Gastroesophageal sphincter (tissue), 4 donors: ENCODE measurements around the gene CCDC51. TPM values are rescaled to one million over a fixed set of nuclear protein-coding genes. Genes with fewer than 3 reads are reported as not detected.

Source experiments
- ATAC-seq: fragments of 150-250 bp; one replicate; pipeline ENCODE4 v1.9.1; 2016; ENCODE audit warnings: mild to moderate bottlenecking, moderate library complexity
- H3K27ac ChIP-seq, 4 donors: fragments of 200-600 bp; sonication (generic) in 3 of 4; 1 replicate in 3 of 4; 2 replicates in 1 of 4; pipeline ENCODE4 v1.5.1; 2016 to 2019
- H3K27me3 ChIP-seq: fragments of 200-600 bp; sonication (generic); one replicate; pipeline ENCODE4 v1.5.1; 2019
- H3K36me3 ChIP-seq, 2 donors: fragments of 200-600 bp; sonication (generic); one replicate each; pipeline ENCODE4 v1.5.1; 2019; ENCODE audit warnings: control low read depth in 1 of 2
- H3K4me1 ChIP-seq, 3 donors: fragments of 200-600 bp; sonication (generic); 1 replicate in 2 of 3; 2 replicates in 1 of 3; pipeline ENCODE4 v1.5.1; 2016 to 2019; ENCODE audit warnings: control low read depth in 2 of 3
- H3K4me3 ChIP-seq, 2 donors: fragments of 200-600 bp; sonication (generic); one replicate each; pipeline ENCODE4 v1.5.1; 2019; ENCODE audit warnings: mild to moderate bottlenecking in 1 of 2, moderate library complexity in 1 of 2
- H3K9me3 ChIP-seq, 3 donors: fragments of 200-600 bp; sonication (generic); one replicate each; pipeline ENCODE4 v1.5.1; 2017 to 2019; ENCODE audit warnings: control low read depth in 2 of 3
- CTCF ChIP-seq, 4 experiments: fragments of 200-600 bp in 2 of 4; fragments of 450-650 bp in 2 of 4; sonication (generic) in 1 of 4; IDR thresholded peaks; one replicate each; pipeline ENCODE4 v1.5.1; 2017 to 2019; ENCODE audit warnings: antibody characterized with exemption in 4 of 4, mild to moderate bottlenecking in 2 of 4, moderate library complexity in 2 of 4
- EP300 ChIP-seq: sonication (generic); formaldehyde crosslinking; IDR thresholded peaks from one replicate; pipeline ENCODE4 v1.6.1; 2017; ENCODE audit warnings: antibody characterized with exemption, mild to moderate bottlenecking
- POLR2A ChIP-seq, 2 donors: fragments of 450-650 bp; IDR thresholded peaks; one replicate each; pipeline ENCODE4 v1.6.1; 2017; ENCODE audit warnings: antibody characterized with exemption in 2 of 2, mild to moderate bottlenecking in 2 of 2, moderate library complexity in 1 of 2
- POLR2AphosphoS5 ChIP-seq: sonication (generic); formaldehyde crosslinking; IDR thresholded peaks from one replicate; pipeline ENCODE4 v1.6.1; 2017; ENCODE audit warnings: antibody characterized with exemption
- WGBS, 2 donors: methylation state at CpG; one replicate each; pipeline ENCODE4 v1.1.5; 2018; ENCODE audit warnings: low coverage in 1 of 2; 5-methylcytosine and 5-hydroxymethylcytosine counted together
- total RNA-seq, 4 donors: library from RNA; depleted of rRNA; stranded (reverse); fragments of >200 nt; gene quantifications; one replicate each; pipeline ENCODE4 v1.1.0, GENCODE V29; 2016

Gene CCDC51
- total RNA-seq, 4 donors from 2014 or later, result 10.2 to 32.6 (median 26.3) TPM

- Histone ChIP-seq H3K4me1 (peaks cover 0 to 14% (median 6%) of the 10 kb centered on the region in 3 donors), H3K9me3 (no peaks in the 10 kb centered on the region), H3K27me3 (no peaks in the 10 kb centered on the region), H3K27ac (no peak overlapping the region), H3K36me3 (peaks cover 0 to 79% of the 10 kb centered on the region in 2 donors), H3K4me3 (no peak overlapping the region)
- TF ChIP-seq POLR2A (IDR thresholded peaks at IDR 0.05), result no peak
- no peak for TF ChIP-seq POLR2AphosphoS5
- TF ChIP-seq CTCF (IDR thresholded peaks at IDR 0.05), result no peak
- no peak for TF ChIP-seq EP300
- no peak for ATAC-seq
- 81 to 100% methylated on average over 1 to 3 of the region's 3 CpGs for WGBS, 2 donors
Measured at GRCh38 chr3:48460517-48460902, 20.6 kb upstream of the CCDC51 start.

DNA sequence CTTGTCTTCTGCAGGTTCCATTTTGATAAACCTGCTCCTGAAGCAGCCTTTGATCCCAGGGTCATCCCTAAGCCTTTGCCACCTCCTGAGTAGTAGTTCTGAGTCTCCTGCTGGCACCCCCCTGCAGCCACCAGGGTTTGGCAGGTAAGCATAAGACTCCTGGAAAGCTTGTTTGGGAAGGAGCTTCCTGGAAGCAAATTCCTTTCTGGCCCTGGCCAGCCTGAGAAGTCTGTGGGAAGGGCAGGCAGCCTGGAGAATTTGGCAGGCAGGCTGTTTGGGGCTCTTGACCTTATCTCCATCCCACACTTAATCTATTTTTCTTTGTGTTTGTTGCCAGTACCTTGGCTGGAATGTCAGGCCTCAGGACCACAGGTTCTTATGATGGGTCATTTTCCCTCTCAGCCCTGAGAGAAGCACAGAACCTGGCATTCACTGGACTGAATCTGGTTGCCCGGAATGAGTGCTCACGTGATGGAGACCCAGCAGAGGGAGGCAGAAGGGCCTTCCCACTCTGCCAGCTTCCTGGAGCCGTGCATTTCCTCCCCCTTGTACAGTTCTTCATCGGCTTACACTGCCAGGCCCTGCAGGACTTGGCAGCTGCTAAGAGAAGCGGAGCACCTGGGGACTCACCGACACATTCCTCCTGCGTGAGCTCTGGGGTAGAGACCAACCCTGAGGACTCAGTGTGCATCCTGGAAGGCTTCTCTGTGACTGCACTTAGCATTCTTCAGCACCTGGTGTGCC is 20.0 kb upstream of the CCDC51 start:
- no peak overlapping the region for H3K27ac ChIP-seq
- H3K27me3 ChIP-seq, result no peaks in the 10 kb centered on the region
- TF ChIP-seq EP300 (no peak), POLR2AphosphoS5 (no peak), POLR2A (IDR thresholded peaks at IDR 0.05) (no peak), CTCF (IDR thresholded peaks at IDR 0.05) (no peak)
- H3K9me3 ChIP-seq, result no peaks in the 10 kb centered on the region
- WGBS, 2 donors, result 78% methylated on average over 5 of the region's 7 CpGs; no CpG with 5 or more reads in 1 of the 2 donors
- H3K4me1 ChIP-seq, result peaks cover 0 to 8% (median 2%) of the 10 kb centered on the region in 3 donors
- H3K36me3 ChIP-seq, result peaks cover 0 to 85% of the 10 kb centered on the region in 2 donors
- H3K4me3 ChIP-seq, result no peak overlapping the region
- ATAC-seq, result no peak

DNA sequence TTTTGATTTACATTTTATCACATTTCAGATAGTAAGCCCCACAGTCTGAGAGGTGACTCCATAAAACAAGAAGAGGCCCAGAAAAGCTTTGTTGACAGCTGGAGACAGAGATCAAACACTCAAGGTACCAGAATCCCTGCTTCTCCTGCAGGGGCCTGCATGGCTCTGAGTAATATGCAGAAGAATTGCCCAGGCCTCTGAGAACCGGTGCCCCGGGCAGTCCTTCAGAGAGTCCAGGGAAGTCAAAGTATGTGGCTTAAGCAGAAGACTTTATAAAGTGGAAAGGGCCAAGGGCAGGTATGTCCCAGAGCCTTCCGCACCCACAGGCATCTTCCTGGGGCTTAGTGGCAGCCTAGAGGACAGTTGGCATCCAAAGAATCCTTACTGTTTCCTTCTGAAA is 19.4 kb upstream of the CCDC51 start:
- Histone ChIP-seq H3K4me3 (no peak overlapping the region), H3K4me1 (peaks cover 0 to 2% (median 0%) of the 10 kb centered on the region in 3 donors), H3K36me3 (peaks cover 0 to 87% of the 10 kb centered on the region in 2 donors), H3K9me3 (no peaks in the 10 kb centered on the region), H3K27ac (no peak overlapping the region), H3K27me3 (no peaks in the 10 kb centered on the region)
- 60% methylated on average over 2 of the region's 3 CpGs; no CpG with 5 or more reads in 1 of the 2 donors for WGBS, 2 donors
- TF ChIP-seq POLR2AphosphoS5 (no peak), CTCF (IDR thresholded peaks at IDR 0.05) (no peak), POLR2A (IDR thresholded peaks at IDR 0.05) (no peak), EP300 (no peak)
- ATAC-seq, result no peak

DNA sequence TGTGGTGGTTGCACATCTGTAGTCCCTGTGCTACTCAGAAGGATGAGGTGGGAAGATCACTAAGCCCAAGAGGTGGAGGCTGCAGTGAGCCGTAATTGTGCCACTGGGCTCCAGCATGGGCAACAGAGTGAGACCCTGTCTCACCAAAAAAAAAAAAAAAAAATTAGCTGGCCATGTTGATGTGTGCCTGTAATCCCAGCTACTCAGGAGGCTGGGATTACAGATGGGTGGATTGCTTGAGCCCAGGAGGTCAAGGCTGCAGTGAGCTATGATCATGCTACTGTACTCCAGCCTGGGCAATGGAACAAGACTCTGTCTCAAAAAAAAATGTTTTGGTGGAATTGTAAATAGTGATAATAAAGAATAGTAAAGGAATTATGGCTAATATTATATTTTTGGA is 16.5 kb upstream of the CCDC51 start:
- peaks cover 0 to 100% of the 10 kb centered on the region in 2 donors for H3K36me3 ChIP-seq
- TF ChIP-seq POLR2A (IDR thresholded peaks at IDR 0.05) (no peak), CTCF (IDR thresholded peaks at IDR 0.05) (no peak), EP300 (no peak), POLR2AphosphoS5 (no peak)
- no peak for ATAC-seq

GRCh38 chr3:48451270-48451669 is 11.4 kb upstream of the CCDC51 start:
- Histone ChIP-seq H3K9me3 (no peaks in the 10 kb centered on the region), H3K27ac (no peak overlapping the region), H3K36me3 (peaks cover 0 to 58% of the 10 kb centered on the region in 2 donors), H3K4me3 (no peak overlapping the region), H3K4me1 (peaks cover 0 to 24% (median 9%) of the 10 kb centered on the region in 3 donors), H3K27me3 (no peaks in the 10 kb centered on the region)
- TF ChIP-seq EP300, result no peak
- no peak for TF ChIP-seq CTCF (IDR thresholded peaks at IDR 0.05)
- no peak for TF ChIP-seq POLR2A (IDR thresholded peaks at IDR 0.05)
- ATAC-seq, result no peak
- WGBS, 2 donors, result 20 to 88% methylated on average over 1 of the region's 1 CpG

More for the DNA sequence above, 16.5 kb upstream of the CCDC51 start:
- Histone ChIP-seq H3K4me1 (no peaks in the 10 kb centered on the region), H3K9me3 (no peaks in the 10 kb centered on the region), H3K27me3 (no peaks in the 10 kb centered on the region), H3K4me3 (no peak overlapping the region), H3K27ac (peak overlapping the region in 1 of 4 donors; percentile 23)
- WGBS, 2 donors, result 100% methylated on average over 1 of the region's 1 CpG; no CpG with 5 or more reads in 1 of the 2 donors
